ENCODE data around the gene TRIB2.

The TRIB2 gene

GRCh38 chr2:12754643-12755042, 37.9 kb downstream of the TRIB2 start:
- DNase-seq, result no peak

DNA sequence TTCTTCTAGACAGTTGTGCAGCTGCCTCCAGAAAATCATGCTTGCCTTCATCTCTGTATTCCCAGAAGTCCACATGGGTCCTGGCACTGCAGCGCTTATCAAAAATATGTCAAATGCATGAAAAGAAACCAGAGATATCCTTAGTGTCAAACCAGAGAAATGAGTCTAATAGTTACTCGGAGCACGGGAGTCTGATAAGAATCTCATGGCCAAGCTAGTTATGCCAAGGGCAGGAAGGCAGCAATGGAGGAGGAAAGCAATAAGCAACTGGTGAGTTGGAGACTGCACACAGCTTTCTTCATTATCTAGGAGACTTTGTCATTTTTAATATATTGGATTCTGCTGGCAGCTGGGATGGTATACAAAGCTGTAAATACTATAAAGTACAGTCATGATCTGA, 38.6 kb downstream of the TRIB2 start:
- DNase-seq, result no peak

GRCh38 chr2:12759248-12759647, 42.5 kb downstream of the TRIB2 start:
- no peak for DNase-seq

GRCh38 chr2:12761104-12761503, 44.4 kb downstream of the TRIB2 start:
- DNase-seq, result peak in 1 of 2 donors; percentile 50

DNA sequence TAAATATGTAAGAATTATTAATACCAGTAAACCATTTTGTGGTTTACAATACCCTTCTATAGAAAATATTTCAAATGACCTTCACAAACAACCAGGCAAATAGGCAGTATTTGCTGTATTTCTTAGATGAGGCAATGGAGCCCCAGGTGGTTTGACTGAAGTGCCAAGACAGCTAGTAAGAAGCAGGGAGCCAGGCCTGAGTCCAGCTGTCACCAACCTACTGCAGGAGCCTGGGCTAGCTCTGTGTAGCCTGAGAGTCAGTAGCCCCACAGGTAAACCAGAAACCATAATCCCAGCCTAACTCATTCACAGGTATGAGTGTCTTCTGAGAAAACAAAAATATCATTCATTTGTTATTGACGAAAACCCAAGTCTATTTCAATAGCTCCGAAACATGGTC, 45.6 kb downstream of the TRIB2 start:
- no peak for DNase-seq

- DNase-seq, result no peak
Measured at GRCh38 chr2:12762976-12763375, 46.2 kb downstream of the TRIB2 start.

DNA sequence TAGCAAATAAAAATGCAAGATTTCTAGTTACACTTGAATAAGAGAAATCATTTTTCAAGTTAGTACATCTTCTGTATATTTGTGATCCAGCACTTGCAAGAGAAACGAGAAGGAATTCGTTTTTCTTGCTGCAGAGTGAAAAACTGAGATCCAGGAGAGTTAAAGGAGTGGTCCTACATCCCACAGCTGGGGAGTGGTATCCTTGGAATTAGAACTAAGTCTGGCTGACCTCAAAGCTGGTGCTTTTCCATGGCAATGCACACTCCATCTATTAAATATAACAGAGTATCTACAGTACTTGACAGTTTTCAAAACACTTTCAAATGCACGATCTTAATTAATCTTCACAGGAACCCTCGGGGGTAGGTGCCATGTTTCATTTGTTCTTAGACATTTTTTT, 46.8 kb downstream of the TRIB2 start:
- DNase-seq, result no peak

DNA sequence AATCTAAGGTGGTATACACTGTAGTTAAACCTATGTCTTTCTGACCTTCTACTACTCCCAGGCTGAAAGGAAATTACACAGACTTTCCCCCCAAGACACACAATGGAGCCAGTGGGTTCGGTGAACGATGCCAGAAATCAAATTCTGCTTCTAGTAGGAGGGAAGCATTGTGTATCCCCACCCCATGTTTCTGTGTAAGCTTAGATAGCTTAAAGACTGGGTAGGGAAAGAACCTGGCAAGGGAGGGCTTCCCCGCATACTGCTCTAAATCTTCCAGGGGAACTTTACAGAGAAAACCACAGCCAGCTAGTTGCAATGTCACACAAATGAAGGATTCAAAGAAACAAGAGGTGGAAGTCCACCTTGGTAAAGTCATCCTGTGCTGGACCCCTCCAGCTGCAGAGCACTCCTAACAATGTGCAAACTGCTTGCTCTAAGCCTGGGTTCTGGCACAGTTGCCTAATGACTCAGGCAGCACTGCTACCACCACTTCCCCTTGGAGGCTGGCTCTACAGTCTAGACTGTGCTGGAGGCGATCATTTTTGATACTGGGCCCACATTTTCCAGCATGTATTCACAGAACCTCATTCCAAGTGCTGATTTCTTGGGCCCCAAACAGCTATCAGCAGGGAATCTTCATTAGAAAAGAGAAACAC, 47.5 kb downstream of the TRIB2 start:
- DNase-seq, result no peak

- no peak for DNase-seq
Measured at GRCh38 chr2:12764849-12765605, 48.3 kb downstream of the TRIB2 start.

DNA sequence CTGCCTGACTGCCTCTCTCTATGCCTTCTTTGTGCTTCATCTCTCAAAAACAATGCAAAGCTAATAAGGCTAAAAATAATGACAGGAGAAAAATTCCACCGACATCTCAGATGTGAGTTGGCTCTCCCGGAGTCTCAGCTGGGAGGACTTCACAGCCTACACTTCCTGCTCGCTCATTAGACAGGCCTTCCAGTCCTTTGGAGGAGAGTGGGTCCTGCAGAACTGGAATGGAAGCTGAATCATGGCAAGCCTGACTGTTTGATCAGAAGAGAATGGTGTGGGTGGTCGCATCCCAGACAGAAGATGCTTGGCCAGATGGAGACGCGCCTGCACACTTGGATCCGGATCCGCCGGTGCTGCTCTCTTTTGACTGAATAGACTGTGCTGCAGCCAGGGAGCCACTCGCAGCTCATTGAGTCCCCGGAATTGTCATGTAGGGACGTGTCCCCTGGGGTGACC, 49.7 kb downstream of the TRIB2 start:
- DNase-seq, result no peak

- DNase-seq, result no peak
Measured at GRCh38 chr2:12767541-12767940, 50.8 kb downstream of the TRIB2 start.

- DNase-seq, result no peak
Measured at GRCh38 chr2:12767996-12768624, 51.4 kb downstream of the TRIB2 start.

GRCh38 chr2:12769492-12770105, 52.9 kb downstream of the TRIB2 start:
- DNase-seq, result no peak

- no peak for DNase-seq
Measured at GRCh38 chr2:12770300-12770968, 53.7 kb downstream of the TRIB2 start.

GRCh38 chr2:12771154-12771553, 54.4 kb downstream of the TRIB2 start:
- DNase-seq, result no peak

- no peak for DNase-seq
Measured at GRCh38 chr2:12773586-12774394, 57.1 kb downstream of the TRIB2 start.

GRCh38 chr2:12774395-12774727, 57.6 kb downstream of the TRIB2 start:
- no peak for DNase-seq

DNA sequence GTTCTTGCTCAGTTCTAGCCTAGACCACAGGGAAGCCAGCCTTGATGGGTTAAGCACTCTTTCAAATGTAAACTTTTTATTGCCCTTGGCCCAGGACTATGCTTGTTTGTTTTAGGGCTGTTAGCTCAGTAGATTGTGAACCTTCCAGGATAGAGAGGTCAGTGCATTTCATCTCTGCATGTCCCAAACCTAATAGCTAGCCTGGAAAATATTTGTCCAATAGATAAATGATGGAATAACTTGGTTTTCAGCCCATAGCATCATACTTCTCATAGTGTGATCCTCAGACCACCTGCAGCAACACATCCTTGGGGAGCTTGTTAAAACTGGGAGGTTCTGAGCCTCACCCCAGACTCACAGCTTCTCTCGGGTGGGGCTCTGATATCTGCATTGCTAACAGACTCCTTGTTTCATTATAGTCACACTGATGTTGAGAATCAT, 59.8 kb downstream of the TRIB2 start:
- DNase-seq, result no peak

DNA sequence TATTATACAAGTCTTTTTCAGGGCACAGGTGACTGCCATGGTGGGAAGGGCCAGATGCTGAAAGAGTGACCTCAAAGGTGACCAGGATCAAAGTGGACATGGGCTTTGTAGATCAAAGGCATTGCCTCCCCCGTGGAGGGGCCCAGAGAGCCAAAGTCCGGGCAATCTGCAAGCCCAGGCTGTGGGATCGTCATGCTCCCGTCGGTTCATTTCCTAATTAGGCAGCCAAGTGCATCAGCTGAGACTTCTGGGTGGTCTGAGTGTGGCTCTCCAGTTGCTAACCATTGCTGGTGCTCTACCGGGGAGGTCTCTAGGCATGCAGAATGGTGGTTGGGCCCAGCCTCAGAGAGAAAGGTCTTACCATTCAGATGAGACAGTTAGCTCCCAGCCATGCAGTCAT, 61.6 kb downstream of the TRIB2 start:
- DNase-seq, result no peak

DNA sequence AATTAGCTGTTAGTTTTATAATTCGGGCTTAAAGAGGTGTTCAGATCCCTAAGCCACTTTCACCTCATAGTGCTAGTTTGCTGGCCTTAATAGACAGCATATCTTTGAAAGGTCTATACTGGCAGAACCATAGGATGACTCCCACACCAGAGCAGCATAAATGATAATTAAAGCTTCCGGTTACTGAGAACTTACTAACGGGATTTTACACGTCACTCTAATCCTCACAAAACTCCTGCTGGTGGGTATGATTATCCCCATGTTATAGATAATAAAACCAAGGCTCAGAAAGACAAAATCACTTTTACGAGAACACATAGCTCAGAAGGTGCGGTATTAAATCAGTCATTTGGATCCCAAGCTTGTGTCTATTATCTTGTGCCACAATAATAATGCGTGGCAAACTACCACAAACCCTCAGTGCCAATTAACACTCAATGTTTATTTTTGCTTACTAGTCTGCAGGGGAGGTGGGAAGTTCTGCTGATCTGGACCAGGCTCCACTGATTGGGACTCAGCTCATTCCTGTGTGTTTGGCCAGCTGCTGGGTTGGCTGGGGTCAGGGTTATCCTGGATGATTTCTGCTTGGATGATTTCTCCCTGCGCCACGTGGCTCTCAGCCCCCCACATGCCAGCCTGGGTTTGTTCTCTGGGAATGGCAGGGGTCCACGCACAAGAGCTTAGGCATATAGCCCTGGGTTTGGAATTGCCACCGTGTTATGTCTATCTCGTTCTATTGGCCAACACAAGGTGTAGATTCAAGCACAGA, 62.3 kb downstream of the TRIB2 start:
- no peak for DNase-seq

DNA sequence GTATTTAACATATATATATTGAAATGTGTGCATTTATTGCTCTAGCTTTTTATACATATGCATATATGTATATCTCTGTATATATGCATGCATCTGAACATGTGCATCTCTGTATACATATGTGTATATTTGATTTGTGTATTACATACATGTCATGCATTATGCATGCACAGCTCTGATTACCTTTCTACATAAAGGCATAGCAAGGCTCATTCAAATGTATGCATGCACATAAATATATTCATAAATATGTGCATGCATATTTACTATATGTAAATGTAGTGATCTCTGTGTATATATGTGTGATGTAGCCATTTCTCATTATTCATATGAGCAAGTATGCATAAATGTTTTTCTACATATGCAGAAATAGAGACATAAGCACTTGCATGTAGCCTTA, 64.6 kb downstream of the TRIB2 start:
- DNase-seq, result no peak
